Right lobe of liver (tissue), 4 donors: ENCODE measurements around the gene RNF13.

Experiments used
- POLR2A ChIP-seq: fragments of 450-650 bp; IDR thresholded peaks from one replicate; pipeline ENCODE4 v1.6.1; 2017; ENCODE audit warnings: antibody characterized with exemption, mild to moderate bottlenecking
- TF ChIP-seq, protein P1 (sequence below), 4 donors: fragments of 200-600 bp in 3 of 4; fragments of 450-650 bp in 1 of 4; IDR thresholded peaks; one replicate each; pipeline versions ENCODE4 v1.5.1 to v1.8.0; 2016 to 2022; ENCODE audit warnings: antibody characterized with exemption in 4 of 4, mild to moderate bottlenecking in 2 of 4
- donor health status: DM: no; HTN: no; CAD: no.
- donor health status: DM: no; HTN: no; CAD: no.
- donor health status: DM: no; HTN: yes; CAD: no.

DNA sequence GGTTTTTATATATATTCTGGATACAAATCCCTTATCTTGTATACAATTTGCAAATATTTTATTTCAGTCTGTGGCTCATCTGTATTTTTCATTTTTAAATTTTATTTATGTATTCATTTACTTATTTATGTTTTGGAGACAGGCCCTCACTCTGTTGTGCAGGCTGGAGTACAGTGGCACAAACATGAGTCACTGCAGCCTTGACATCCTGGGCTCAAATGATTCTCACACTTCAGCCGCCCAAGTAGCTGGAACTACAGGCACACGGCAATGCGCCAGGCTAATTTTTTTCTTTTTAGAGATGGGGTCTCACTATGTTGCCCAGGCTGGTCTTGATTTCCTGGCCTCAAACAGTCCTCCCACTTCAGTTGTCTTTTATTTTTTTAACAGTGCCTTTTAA lies 107.1 kb downstream of the RNF13 start:
- TF ChIP-seq, protein P1, sequence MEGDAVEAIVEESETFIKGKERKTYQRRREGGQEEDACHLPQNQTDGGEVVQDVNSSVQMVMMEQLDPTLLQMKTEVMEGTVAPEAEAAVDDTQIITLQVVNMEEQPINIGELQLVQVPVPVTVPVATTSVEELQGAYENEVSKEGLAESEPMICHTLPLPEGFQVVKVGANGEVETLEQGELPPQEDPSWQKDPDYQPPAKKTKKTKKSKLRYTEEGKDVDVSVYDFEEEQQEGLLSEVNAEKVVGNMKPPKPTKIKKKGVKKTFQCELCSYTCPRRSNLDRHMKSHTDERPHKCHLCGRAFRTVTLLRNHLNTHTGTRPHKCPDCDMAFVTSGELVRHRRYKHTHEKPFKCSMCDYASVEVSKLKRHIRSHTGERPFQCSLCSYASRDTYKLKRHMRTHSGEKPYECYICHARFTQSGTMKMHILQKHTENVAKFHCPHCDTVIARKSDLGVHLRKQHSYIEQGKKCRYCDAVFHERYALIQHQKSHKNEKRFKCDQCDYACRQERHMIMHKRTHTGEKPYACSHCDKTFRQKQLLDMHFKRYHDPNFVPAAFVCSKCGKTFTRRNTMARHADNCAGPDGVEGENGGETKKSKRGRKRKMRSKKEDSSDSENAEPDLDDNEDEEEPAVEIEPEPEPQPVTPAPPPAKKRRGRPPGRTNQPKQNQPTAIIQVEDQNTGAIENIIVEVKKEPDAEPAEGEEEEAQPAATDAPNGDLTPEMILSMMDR (IDR thresholded peaks at IDR 0.05): no peak
- TF ChIP-seq POLR2A: no peak
